T-cell (primary cell): ENCODE measurements around the gene MEGF10. TPM values are rescaled to one million over a fixed set of nuclear protein-coding genes. Genes with fewer than 3 reads are reported as not detected.
"Not testable (repeated sequence)": the region's sequence is repeated elsewhere in the genome, so short reads cannot be mapped to it uniquely, and the experiment has no call there.

Experiments
- ATAC-seq, 4 experiments: fragments of 200-7000 bp in 3 of 4; fragments of 150-1000 bp in 1 of 4; cut with Tn5 transposase; replicated peaks in 1 of 4; 1 replicate in 3 of 4; 2 replicates in 1 of 4; pipeline ENCODE4 v1.10.0; 2021; ENCODE audit warnings: moderate library complexity in 3 of 4, mild to moderate bottlenecking in 2 of 4, moderate number of reproducible peaks in 1 of 4
- CTCF ChIA-PET, 2 donors: fragments of 300-600 bp; sonication (Branson Sonifier 250); formaldehyde crosslinking; loops; one replicate each; lab custom pipeline; 2022; ENCODE audit warnings: antibody characterized with exemption in 2 of 2; lab: Charles Lee
- POLR2A ChIA-PET, 2 donors: fragments of 300-600 bp; sonication (Branson Sonifier 250); formaldehyde crosslinking; loops; one replicate each; lab custom pipeline; 2022; ENCODE audit warnings: antibody characterized with exemption in 2 of 2; lab: Charles Lee
- DNase-seq, 35 experiments: peaks; one replicate each; pipeline versions ENCODE4 v3.0.0 to v3.0.0-alpha.2; 2013 to 2023
- H3K27ac ChIP-seq: one replicate; pipeline ENCODE4 v1.5.1; 2013; ENCODE audit warnings: low read length
- H3K27me3 ChIP-seq, 2 experiments: replicated peaks in 1 of 2; 1 replicate in 1 of 2; 2 replicates in 1 of 2; pipeline versions ENCODE4 v1.6.1 to v1.7.0; 2013; ENCODE audit warnings: low read length in 1 of 2, mixed read lengths in 1 of 2; ENCODE audit not compliant: control insufficient read depth in 2 of 2, insufficient read depth in 2 of 2; ENCODE audit errors: extremely low read depth in 1 of 2
- H3K36me3 ChIP-seq, 2 donors: 1 replicate in 1 of 2; 2 replicates in 1 of 2; pipeline versions ENCODE4 v1.6.1 to v1.7.0; 2013; ENCODE audit warnings: low read length in 1 of 2; ENCODE audit not compliant: control insufficient read depth in 2 of 2, insufficient read depth in 1 of 2; ENCODE audit errors: extremely low read depth in 1 of 2
- H3K4me1 ChIP-seq, 2 experiments: 1 replicate in 1 of 2; 2 replicates in 1 of 2; pipeline versions ENCODE4 v1.6.1 to v1.7.0; 2013; ENCODE audit warnings: low read length in 2 of 2, mixed read lengths in 1 of 2; ENCODE audit not compliant: insufficient read depth in 2 of 2, control insufficient read depth in 1 of 2; ENCODE audit errors: extremely low read depth in 1 of 2
- H3K4me3 ChIP-seq, 2 donors: 1 replicate in 1 of 2; 2 replicates in 1 of 2; pipeline versions ENCODE4 v1.5.1 to v1.7.0; 2013; ENCODE audit warnings: mild to moderate bottlenecking in 2 of 2, low read length in 1 of 2, moderate library complexity in 1 of 2; ENCODE audit not compliant: control insufficient read depth in 1 of 2; ENCODE audit errors: extremely low read depth in 1 of 2
- H3K9me3 ChIP-seq: 2 replicates; pipeline ENCODE4 v1.7.0; 2013
- H3K27ac Mint-ChIP-seq, 2 donors: one replicate each; pipeline ENCODE4 v1.8.0; 2020 to 2021; ENCODE audit warnings: mild to moderate bottlenecking in 2 of 2, mixed read lengths in 2 of 2
- H3K27me3 Mint-ChIP-seq, 2 donors: one replicate each; pipeline ENCODE4 v1.8.0; 2021 to 2022; ENCODE audit warnings: mixed read lengths in 2 of 2
- H3K36me3 Mint-ChIP-seq: one replicate; pipeline ENCODE4 v1.8.0; 2021; ENCODE audit warnings: mixed read lengths
- H3K4me1 Mint-ChIP-seq, 3 donors: one replicate each; pipeline ENCODE4 v1.8.0; 2020 to 2022; ENCODE audit warnings: mixed read lengths in 3 of 3, mild to moderate bottlenecking in 1 of 3
- H3K4me3 Mint-ChIP-seq, 3 donors: one replicate each; pipeline ENCODE4 v1.8.0; 2020 to 2022; ENCODE audit warnings: mild to moderate bottlenecking in 3 of 3, mixed read lengths in 3 of 3, moderate library complexity in 3 of 3
- H3K9me3 Mint-ChIP-seq, 3 donors: one replicate each; pipeline ENCODE4 v1.8.0; 2020 to 2022; ENCODE audit warnings: mixed read lengths in 3 of 3
- WGBS: methylation state at CpG from one replicate; pipeline ENCODE4 v1.1.5; 2013; ENCODE audit warnings: missing lambda C conversion rate; ENCODE audit not compliant: insufficient coverage; 5-methylcytosine and 5-hydroxymethylcytosine counted together
- total RNA-seq, 35 experiments: library from RNA in 6 of 35; stranded (reverse) in 6 of 35; fragments of 120-200 nt in 1 of 35; gene quantifications; one replicate each; pipeline versions ENCODE4 v1.2.1 to v1.2.4 and lab custom pipeline; 2013 to 2026

Gene MEGF10
- total RNA-seq, 5 donors from 2014 or later (not counting 1 experiment from before 2014, with no cell fraction given) = 0.06 to 0.89 (median 0.47) TPM; not detected in 2

GRCh38 chr5:127303404-127303803, 12.8 kb downstream of the MEGF10 start:
- CTCF ChIA-PET = interaction anchor here in 1 of 2 donors (0.5 kb wide), 1 partner anchor 1823 kb away, joined by 3 read pairs; no protein-coding TSS in a partner anchor
- Mint-ChIP-seq H3K27ac (no peak overlapping the region), H3K27me3 (peaks cover 13 to 20% of the 10 kb centered on the region in 2 donors), H3K36me3 (no peaks in the 10 kb centered on the region), H3K4me1 (no peaks in the 10 kb centered on the region), H3K9me3 (no peaks in the 10 kb centered on the region), H3K4me3 (no peak overlapping the region)
- WGBS = no CpG with 5 or more reads among the region's 1 CpG
- H3K27me3 ChIP-seq = no peaks in the 10 kb centered on the region
- H3K4me1 ChIP-seq = no peaks in the 10 kb centered on the region
- H3K27ac ChIP-seq = no peak overlapping the region
- H3K9me3 ChIP-seq = no peaks in the 10 kb centered on the region
- no peak overlapping the region for H3K4me3 ChIP-seq
- POLR2A ChIA-PET = no interaction called here
- ATAC-seq (no peak), DNase-seq (no peak)
- no peaks in the 10 kb centered on the region for H3K36me3 ChIP-seq

- no peaks in the 10 kb centered on the region for H3K4me1 Mint-ChIP-seq
- H3K36me3 ChIP-seq = no peaks in the 10 kb centered on the region
- H3K36me3 Mint-ChIP-seq = no peaks in the 10 kb centered on the region
- H3K9me3 Mint-ChIP-seq = no peaks in the 10 kb centered on the region
- no peaks in the 10 kb centered on the region for H3K27me3 ChIP-seq
- H3K4me3 Mint-ChIP-seq = no peak overlapping the region
- H3K27me3 Mint-ChIP-seq = peaks cover 12 to 13% of the 10 kb centered on the region in 2 donors
- DNase-seq = no peak
- POLR2A ChIA-PET = no interaction called here
- no peak for ATAC-seq
- H3K27ac ChIP-seq = no peak overlapping the region
- H3K4me3 ChIP-seq = no peak overlapping the region
- no CpG with 5 or more reads among the region's 2 CpGs for WGBS
- no peaks in the 10 kb centered on the region for H3K4me1 ChIP-seq
- no peaks in the 10 kb centered on the region for H3K9me3 ChIP-seq
- CTCF ChIA-PET = no interaction called here
- no peak overlapping the region for H3K27ac Mint-ChIP-seq
Observed at GRCh38 chr5:127305493-127305892, 14.9 kb downstream of the MEGF10 start.

- no peaks in the 10 kb centered on the region for H3K4me1 Mint-ChIP-seq
- H3K9me3 ChIP-seq = no peaks in the 10 kb centered on the region
- H3K4me3 Mint-ChIP-seq = no peak overlapping the region
- peaks cover 12% of the 10 kb centered on the region in 2 donors for H3K27me3 Mint-ChIP-seq
- CTCF ChIA-PET = interaction anchor here in 1 of 2 donors (0.5 kb wide), 1 partner anchor 272 kb away, joined by 10 read pairs; no protein-coding TSS in a partner anchor
- H3K9me3 Mint-ChIP-seq = no peaks in the 10 kb centered on the region
- POLR2A ChIA-PET = no interaction called here
- 85% methylated on average over 2 of the region's 3 CpGs for WGBS
- H3K27ac Mint-ChIP-seq = no peak overlapping the region
- H3K4me3 ChIP-seq = no peak overlapping the region
- DNase-seq = no peak
- ATAC-seq = no peak
- no peaks in the 10 kb centered on the region for H3K36me3 ChIP-seq
- no peaks in the 10 kb centered on the region for H3K27me3 ChIP-seq
- H3K36me3 Mint-ChIP-seq = no peaks in the 10 kb centered on the region
- H3K4me1 ChIP-seq = no peaks in the 10 kb centered on the region
- no peak overlapping the region for H3K27ac ChIP-seq
Observed at GRCh38 chr5:127306036-127306435, 15.4 kb downstream of the MEGF10 start.

GRCh38 chr5:127306647-127307046, 16.1 kb downstream of the MEGF10 start:
- H3K27me3 ChIP-seq = no peaks in the 10 kb centered on the region
- Mint-ChIP-seq H3K36me3 (no peaks in the 10 kb centered on the region), H3K9me3 (no peaks in the 10 kb centered on the region), H3K27ac (no peak overlapping the region), H3K27me3 (peaks cover 12% of the 10 kb centered on the region in 2 donors), H3K4me1 (no peaks in the 10 kb centered on the region), H3K4me3 (no peak overlapping the region)
- H3K4me3 ChIP-seq = no peak overlapping the region
- no peaks in the 10 kb centered on the region for H3K4me1 ChIP-seq
- H3K27ac ChIP-seq = no peak overlapping the region
- CTCF ChIA-PET = interaction anchor here in 1 of 2 donors (0.5 kb wide), 1 partner anchor 49 kb away, joined by 3 read pairs; no protein-coding TSS in a partner anchor
- H3K9me3 ChIP-seq = no peaks in the 10 kb centered on the region
- ATAC-seq (no peak), DNase-seq (no peak)
- POLR2A ChIA-PET = no interaction called here
- WGBS = 80% methylated on average over 8 of the region's 8 CpGs
- no peaks in the 10 kb centered on the region for H3K36me3 ChIP-seq

- Mint-ChIP-seq H3K4me1 (no peaks in the 10 kb centered on the region), H3K36me3 (no peaks in the 10 kb centered on the region), H3K9me3 (no peaks in the 10 kb centered on the region), H3K4me3 (no peak overlapping the region), H3K27me3 (peaks cover 4 to 8% of the 10 kb centered on the region in 2 donors), H3K27ac (no peak overlapping the region)
- ATAC-seq = no peak
- CTCF ChIA-PET = no interaction called here
- Histone ChIP-seq H3K9me3 (no peaks in the 10 kb centered on the region), H3K4me3 (no peak overlapping the region), H3K27ac (no peak overlapping the region), H3K27me3 (no peaks in the 10 kb centered on the region), H3K36me3 (no peaks in the 10 kb centered on the region), H3K4me1 (no peaks in the 10 kb centered on the region)
- POLR2A ChIA-PET = no interaction called here
- DNase-seq = no peak
- 40% methylated on average over 1 of the region's 6 CpGs for WGBS
Observed at GRCh38 chr5:127307868-127308267, 17.3 kb downstream of the MEGF10 start.

- H3K4me3 ChIP-seq, H3K27me3 Mint-ChIP-seq, DNase-seq, H3K4me1 Mint-ChIP-seq, H3K27ac Mint-ChIP-seq, H3K36me3 ChIP-seq, H3K9me3 Mint-ChIP-seq, H3K27me3 ChIP-seq, H3K27ac ChIP-seq, H3K9me3 ChIP-seq, CTCF ChIA-PET, ATAC-seq, H3K36me3 Mint-ChIP-seq, POLR2A ChIA-PET, H3K4me1 ChIP-seq, H3K4me3 Mint-ChIP-seq: not testable (repeated sequence)
- whole genome bisulfite sequencing = 67% methylated on average over 1 of the region's 7 CpGs
Observed at GRCh38 chr5:127308325-127308724, 17.7 kb downstream of the MEGF10 start.

- Mint-ChIP-seq H3K27ac (no peak overlapping the region), H3K27me3 (peaks cover 4 to 9% of the 10 kb centered on the region in 2 donors), H3K9me3 (no peaks in the 10 kb centered on the region), H3K4me1 (peaks cover 0 to 2% (median 2%) of the 10 kb centered on the region in 3 donors), H3K36me3 (no peaks in the 10 kb centered on the region), H3K4me3 (no peak overlapping the region)
- Histone ChIP-seq H3K9me3 (no peaks in the 10 kb centered on the region), H3K36me3 (no peaks in the 10 kb centered on the region), H3K27me3 (no peaks in the 10 kb centered on the region), H3K4me1 (no peaks in the 10 kb centered on the region), H3K27ac (no peak overlapping the region), H3K4me3 (no peak overlapping the region)
- ATAC-seq = no peak
- WGBS = 83% methylated on average over 1 of the region's 3 CpGs
- CTCF ChIA-PET = no interaction called here
- no peak for DNase-seq
- POLR2A ChIA-PET = no interaction called here
Observed at GRCh38 chr5:127308945-127309344, 18.3 kb downstream of the MEGF10 start.
